Cardiac septum (tissue), 1 donor: Measurements from ENCODE around the gene HEXD. TPM values are rescaled to one million over a fixed set of nuclear protein-coding genes. Genes with fewer than 3 reads are reported as not detected.

Experiments
- DNase-seq: peaks from one replicate; pipeline ENCODE4 v3.0.0-alpha.2; 2020; ENCODE audit warnings: low spot score
- intact Hi-C: fragments of 100-400 bp; cut with DNase I; formaldehyde crosslinking; loops from one replicate; pipeline ENCODE4 v1.14.0; 2022
- total RNA-seq: library from RNA; stranded (reverse); fragmentation: NEBNext Ultra II Directional; extraction: Animal tissue kit (Norgen Biotek cat#: 25700); gene quantifications from one replicate; pipeline ENCODE4 v1.2.1, GENCODE V29; 2021
- donor health status: DM: no; HTN: no; CAD: no.

Gene HEXD
- total RNA-seq, 1 donor from 2014 or later = 14.3 TPM

GRCh38 chr17:82436601-82437324 lies 18.6 kb downstream of the HEXD start:
- intact Hi-C loops = no loop called here
- no peak for DNase-seq

- DNase-seq = no peak
Observed at GRCh38 chr17:82437325-82437668, 19.1 kb downstream of the HEXD start.

GRCh38 chr17:82438401-82439193 lies 20.4 kb downstream of the HEXD start:
- intact Hi-C loops = no loop called here
- DNase-seq = no peak

More at GRCh38 chr17:82437325-82437668, 19.1 kb downstream of the HEXD start:
- intact Hi-C loops = no loop called here

- DNase-seq = no peak
- intact Hi-C loops = no loop called here
Observed at GRCh38 chr17:82439194-82439828, 21.2 kb downstream of the HEXD start.

GRCh38 chr17:82439829-82440365 lies 21.8 kb downstream of the HEXD start:
- intact Hi-C loops = no loop called here
- no peak for DNase-seq

- intact Hi-C loops = no loop called here
- DNase-seq = no peak
Observed at GRCh38 chr17:82440469-82440981, 22.4 kb downstream of the HEXD start.

- DNase-seq = no peak
- intact Hi-C loops = no loop called here
Observed at GRCh38 chr17:82440991-82441627, 23.0 kb downstream of the HEXD start.

- intact Hi-C loops = no loop called here
Observed at GRCh38 chr17:82441691-82442487, 23.7 kb downstream of the HEXD start.

GRCh38 chr17:82442643-82443464 lies 24.7 kb downstream of the HEXD start:
- intact Hi-C loops = no loop called here
- DNase-seq = no peak

More at GRCh38 chr17:82441691-82442487, 23.7 kb downstream of the HEXD start:
- DNase-seq = no peak

- no peak for DNase-seq
- intact Hi-C loops = no loop called here
Observed at GRCh38 chr17:82443465-82444283, 25.5 kb downstream of the HEXD start.

- intact Hi-C loops = no loop called here
- DNase-seq = no peak
Observed at GRCh38 chr17:82444284-82444893, 26.2 kb downstream of the HEXD start.

- intact Hi-C loops = no loop called here
- DNase-seq = no peak
Observed at GRCh38 chr17:82444941-82445521, 26.9 kb downstream of the HEXD start.

- no peak for DNase-seq
- intact Hi-C loops = no loop called here
Observed at GRCh38 chr17:82445542-82445941, 27.4 kb downstream of the HEXD start.

GRCh38 chr17:82446124-82446523 lies 28.0 kb downstream of the HEXD start:
- intact Hi-C loops = no loop called here
- DNase-seq = no peak

GRCh38 chr17:82446649-82447048 lies 28.5 kb downstream of the HEXD start:
- no peak for DNase-seq
- intact Hi-C loops = no loop called here

GRCh38 chr17:82447876-82448275 lies 29.7 kb downstream of the HEXD start:
- intact Hi-C loops = no loop called here
- DNase-seq = no peak
